ENCODE results near the gene NFILZ.

DNA sequence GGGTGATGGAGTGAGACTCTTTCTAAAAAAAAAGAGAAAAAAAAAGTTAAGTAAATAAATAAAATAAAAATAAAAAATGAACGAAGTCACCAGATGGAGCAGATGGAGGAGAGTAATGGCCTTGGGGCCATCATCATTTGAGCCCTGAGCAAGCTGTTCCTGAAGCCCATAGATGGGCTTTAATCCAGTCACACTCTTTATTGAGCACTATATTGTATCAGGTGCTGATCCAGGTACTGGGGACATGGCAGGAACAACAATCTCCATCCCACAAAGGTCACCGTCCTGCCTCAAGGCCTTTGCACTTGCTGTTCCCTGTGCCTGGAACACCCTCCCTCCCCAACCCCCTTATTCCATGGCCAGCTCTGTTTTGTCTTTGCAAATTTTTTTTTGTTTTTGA is 16.0 kb upstream of the NFILZ start:
- TF ChIP-seq EZH2 (IDR thresholded peaks at IDR 0.05; ENCODE audit: low read length, unreplicated experiment) (no peak), CTCF (conservative IDR thresholded peaks at IDR 0.05; ENCODE audit: low read depth, low read length) (no peak)

Data from PC-3 (cell line).